K562 (cell line): ENCODE measurements around the gene TMEM208. TPM values are rescaled to one million over a fixed set of nuclear protein-coding genes. Genes with fewer than 3 reads are reported as not detected.

Source experiments
- JUNB ChIP-seq: fragments of 450-650 bp; formaldehyde crosslinking; conservative IDR thresholded peaks from 2 replicates; pipeline ENCODE4 v1.4.0; 2020; ENCODE audit warnings: mild to moderate bottlenecking
- MGA ChIP-seq: fragments of 450-650 bp; IDR thresholded peaks from 2 replicates; pipeline ENCODE4 v1.6.1; 2016; ENCODE audit warnings: mild to moderate bottlenecking, moderate library complexity
- POLR2G ChIP-seq: fragments of 200-400 bp; formaldehyde crosslinking; IDR thresholded peaks from 2 replicates; pipeline ENCODE4 v1.6.1; 2017; ENCODE audit warnings: low read depth, mild to moderate bottlenecking, antibody characterized with exemption, low read length, moderate library complexity
- POU5F1 ChIP-seq: fragments of 150-350 bp; IDR thresholded peaks from 2 replicates; pipeline ENCODE4 v1.6.1; 2014; ENCODE audit warnings: borderline replicate concordance, low read length, low read depth, mild to moderate bottlenecking; ENCODE audit not compliant: partially characterized antibody
- SUPT5H ChIP-seq: fragments of 450-650 bp; IDR thresholded peaks from 2 replicates; pipeline ENCODE4 v1.6.1; 2016
- YBX1 ChIP-seq: fragments of 450-650 bp; IDR thresholded peaks from 2 replicates; pipeline ENCODE4 v1.7.1; 2016; ENCODE audit warnings: mild to moderate bottlenecking
- ZSCAN29 ChIP-seq: fragments of 450-650 bp; IDR thresholded peaks from 2 replicates; pipeline ENCODE4 v1.6.1; 2017
- polyA plus RNA-seq, 8 experiments: library from polyadenylated mRNA; depleted of rRNA in 4 of 8; stranded (reverse) in 5 of 8; unstranded in 3 of 8; fragments of >200 nt; fragmentation: Nextera tagmentation in 2 of 8; fragmentation: Illumina TruSeq in 1 of 8; extraction: Ambion mirVana in 2 of 8; extraction: Trizol in 1 of 8; gene quantifications; 2 replicates each; pipeline versions ENCODE4 v1.2.1 to v1.2.3, GENCODE V29; 2011 to 2014; ENCODE audit warnings: inconsistent platforms in 1 of 8, missing spikeins in 1 of 8
- total RNA-seq, 7 experiments: library from RNA; depleted of rRNA in 6 of 7; stranded (reverse); fragments of >200 nt in 6 of 7; fragmentation: Illumina TruSeq in 2 of 7; extraction: Trizol in 2 of 7; gene quantifications; 2 replicates each; pipeline versions ENCODE4 v1.2.1 to v1.2.3, GENCODE V29; 2011 to 2021; ENCODE audit warnings: low replicate concordance in 1 of 7

TMEM208 gene
- total and polyA plus RNA-seq, 9 of the 15 experiments (the other 6 are each of a cell fraction or from before 2014, with no cell fraction given): 31.8 to 239 (median 54.3) TPM

- TF ChIP-seq MGA (no peak), YBX1 (no peak), JUNB (no peak), ZSCAN29 (no peak), POU5F1 (no peak), SUPT5H (0 out of 2 replicates have a peak, but pooled peaks have one; percentile 20), POLR2G (peak; percentile 67; the same call in 1 of the 2 replicates)
These were observed 27.7 kb upstream of the TMEM208 start, which contains the start of gene ELMO3 (continued) for GRCh38 chr16:67199011-67199807.
